ENCODE measurements around the gene KIF25.

Gene KIF25

GRCh38 chr6:168035661-168036545 lies 38.4 kb downstream of the KIF25 start:
- FAIRE-seq = no peak
- no peak for DNase-seq (ENCODE audit: insufficient read length, low spot score)
- TF ChIP-seq CTCF (IDR thresholded peaks at IDR 0.05; ENCODE audit: insufficient read depth, missing control alignments) = no peak

- no peak for TF ChIP-seq CTCF (IDR thresholded peaks at IDR 0.05; ENCODE audit: insufficient read depth, missing control alignments)
- DNase-seq (ENCODE audit: insufficient read length, low spot score) (no peak), FAIRE-seq (no peak)
Measured at GRCh38 chr6:168037242-168037641, 39.8 kb downstream of the KIF25 start.

- TF ChIP-seq CTCF (IDR thresholded peaks at IDR 0.05; ENCODE audit: insufficient read depth, missing control alignments) = no peak
- no peak for DNase-seq (ENCODE audit: insufficient read length, low spot score)
- no peak for FAIRE-seq
Measured at GRCh38 chr6:168037856-168038255, 40.4 kb downstream of the KIF25 start.

- DNase-seq (ENCODE audit: insufficient read length, low spot score) = no peak
- no peak for TF ChIP-seq CTCF (IDR thresholded peaks at IDR 0.05; ENCODE audit: insufficient read depth, missing control alignments)
- no peak for FAIRE-seq
Measured at GRCh38 chr6:168038576-168039140, 41.2 kb downstream of the KIF25 start.

GRCh38 chr6:168039301-168039700 lies 41.8 kb downstream of the KIF25 start:
- no peak for TF ChIP-seq CTCF (IDR thresholded peaks at IDR 0.05; ENCODE audit: insufficient read depth, missing control alignments)
- DNase-seq (ENCODE audit: insufficient read length, low spot score) = no peak
- FAIRE-seq = no peak

- FAIRE-seq (no peak), DNase-seq (ENCODE audit: insufficient read length, low spot score) (no peak)
- no peak for TF ChIP-seq CTCF (IDR thresholded peaks at IDR 0.05; ENCODE audit: insufficient read depth, missing control alignments)
Measured at GRCh38 chr6:168039849-168040248, 42.4 kb downstream of the KIF25 start.
